MM.1S (cell line): Measurements from ENCODE around the gene ADRB2.

Source experiments
- CTCF ChIP-seq: fragments of 300-600 bp; sonication (generic); IDR thresholded peaks from 2 replicates; pipeline ENCODE4 v1.5.1; 2016; ENCODE audit warnings: antibody characterized with exemption, low read length, mixed read lengths
- EZH2 ChIP-seq: fragments of 300-600 bp; sonication (generic); optimal IDR thresholded peaks from 2 replicates; pipeline ENCODE3; 2017; ENCODE audit warnings: low read depth, mild to moderate bottlenecking, antibody characterized with exemption, low read length, mixed read lengths

GRCh38 chr5:148823871-148824270 lies 2.5 kb upstream of the ADRB2 start:
- TF ChIP-seq CTCF, result no peak
- no peak for TF ChIP-seq EZH2
